ENCODE measurements around the gene PAPPA.

DNA sequence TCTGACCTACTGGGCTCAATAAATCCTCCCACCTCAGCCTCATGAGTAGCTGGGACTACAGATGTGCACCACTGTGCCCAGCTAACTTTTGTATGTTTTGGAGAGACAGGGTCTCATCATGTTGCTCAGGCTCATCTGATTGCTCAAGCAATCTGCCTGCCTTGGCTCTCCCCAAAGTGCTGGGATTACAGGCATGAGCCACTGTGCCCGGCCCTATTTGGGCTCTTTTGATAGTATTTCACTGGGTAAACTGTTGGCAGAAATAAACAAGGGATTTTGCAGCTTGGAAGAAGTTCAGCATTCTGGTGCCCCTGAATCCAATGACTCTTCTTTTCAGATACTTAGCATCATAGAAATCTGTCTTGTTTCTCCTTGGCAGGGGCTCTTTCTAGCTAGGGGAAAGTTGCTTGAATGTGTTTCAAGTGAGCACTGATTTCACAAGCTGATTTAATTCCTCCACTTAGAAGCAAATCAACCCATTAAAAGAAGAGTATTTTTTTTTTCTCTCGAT is 146.8 kb downstream of the PAPPA start:
- TF ChIP-seq, protein P1, sequence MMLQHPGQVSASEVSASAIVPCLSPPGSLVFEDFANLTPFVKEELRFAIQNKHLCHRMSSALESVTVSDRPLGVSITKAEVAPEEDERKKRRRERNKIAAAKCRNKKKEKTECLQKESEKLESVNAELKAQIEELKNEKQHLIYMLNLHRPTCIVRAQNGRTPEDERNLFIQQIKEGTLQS (IDR thresholded peaks at IDR 0.05), result no peak
- TF ChIP-seq, protein P1 (CRISPR knock-in tag; conservative IDR thresholded peaks at IDR 0.05), result no peak
- TF ChIP-seq RBM15 (IDR thresholded peaks at IDR 0.05; ENCODE audit: insufficient read depth, low read length), result no peak
- no peak for TF ChIP-seq ZNF551 (CRISPR knock-in tag; IDR thresholded peaks at IDR 0.05)
- TF ChIP-seq ID3 (CRISPR knock-in tag; IDR thresholded peaks at IDR 0.05), result no peak
- TF ChIP-seq ID3 (tag; IDR thresholded peaks at IDR 0.05), result no peak
- no peak for TF ChIP-seq HNRNPL (IDR thresholded peaks at IDR 0.05; ENCODE audit: low read depth, low read length)
- TF ChIP-seq POLR2A (conservative IDR thresholded peaks at IDR 0.05), result no peak
- TF ChIP-seq POLR3A (IDR thresholded peaks at IDR 0.05; ENCODE audit: borderline replicate concordance, extremely low read depth, insufficient read depth, insufficient read length), result no peak
